GM18520 (cell line): ENCODE measurements around the gene SUN2.
A peak's percentile ranks its signal among the peaks of the same experiment; 100 is the strongest.
"Not testable (repeated sequence)": the region's sequence is repeated elsewhere in the genome, so short reads cannot be mapped to it uniquely, and the experiment has no call there.

Experiments
- ATAC-seq: cut with Tn5 transposase; IDR thresholded peaks from one replicate; pipeline ENCODE4 v1.9.1; 2021; ENCODE audit not compliant: unreplicated experiment

Gene SUN2

GRCh38 chr22:38755911-38756532 is at the start of gene SUN2:
TSS of gene SUN2 (minus strand) at chr22:38755998. CDS start at chr22:38752628, 3,370 bp downstream.
- peak; percentile 64 for ATAC-seq

- not testable (repeated sequence) for ATAC-seq
Observed at GRCh38 chr22:38805041-38805593, 49.3 kb upstream of the SUN2 start.

GRCh38 chr22:38802671-38803121 is 46.9 kb upstream of the SUN2 start:
- ATAC-seq = no peak

- ATAC-seq = no peak
Observed at GRCh38 chr22:38799265-38800002, 43.6 kb upstream of the SUN2 start.

GRCh38 chr22:38798496-38798895 is 42.7 kb upstream of the SUN2 start:
- ATAC-seq = no peak

GRCh38 chr22:38796262-38796957 is 40.6 kb upstream of the SUN2 start:
- no peak for ATAC-seq

- ATAC-seq = no peak
Observed at GRCh38 chr22:38795569-38795968, 39.8 kb upstream of the SUN2 start.

GRCh38 chr22:38793721-38794466 is 38.1 kb upstream of the SUN2 start, which contains the start of gene DNAL4:
TSS of gene DNAL4 (minus strand) at chr22:38794143. CDS start at chr22:38782731, 11,412 bp downstream.
- ATAC-seq = peak; percentile 97

- no peak for ATAC-seq
Observed at GRCh38 chr22:38793317-38793716, 37.5 kb upstream of the SUN2 start.

- ATAC-seq = no peak
Observed at GRCh38 chr22:38792833-38793232, 37.0 kb upstream of the SUN2 start.

GRCh38 chr22:38789606-38790005 is 33.8 kb upstream of the SUN2 start:
- no peak for ATAC-seq

- ATAC-seq = no peak
Observed at GRCh38 chr22:38788846-38789245, 33.0 kb upstream of the SUN2 start.

GRCh38 chr22:38788021-38788816 is 32.4 kb upstream of the SUN2 start:
- ATAC-seq = no peak

- no peak for ATAC-seq
Observed at GRCh38 chr22:38786631-38787030, 30.8 kb upstream of the SUN2 start.

- no peak for ATAC-seq
Observed at GRCh38 chr22:38784856-38785255, 29.1 kb upstream of the SUN2 start.

- no peak for ATAC-seq
Observed at GRCh38 chr22:38784035-38784434, 28.2 kb upstream of the SUN2 start.

GRCh38 chr22:38783095-38783615 is 27.4 kb upstream of the SUN2 start:
- ATAC-seq = no peak

- no peak for ATAC-seq
Observed at GRCh38 chr22:38782402-38783094, 26.8 kb upstream of the SUN2 start.

GRCh38 chr22:38781033-38781432 is 25.2 kb upstream of the SUN2 start:
- ATAC-seq = no peak
